Forelimb muscle (tissue), 1 donor: Measurements from ENCODE around the gene PRELID1. TPM values are rescaled to one million over a fixed set of nuclear protein-coding genes. Genes with fewer than 3 reads are reported as not detected.
"Not testable (repeated sequence)": the region's sequence is repeated elsewhere in the genome, so short reads cannot be mapped to it uniquely, and the experiment has no call there.

ENCODE experiments used
- DNase-seq: peaks from one replicate; pipeline ENCODE4 v3.0.0-alpha.2; 2013; ENCODE audit warnings: low read depth
- polyA plus RNA-seq: library from polyadenylated mRNA; unstranded; fragments of 120-200 nt; gene quantifications from one replicate; pipeline ENCODE4 v1.2.1, GENCODE V29; 2013; ENCODE audit not compliant: insufficient read length

PRELID1 gene
- polyA plus RNA-seq, 1 donor, result 73.8 TPM

DNA sequence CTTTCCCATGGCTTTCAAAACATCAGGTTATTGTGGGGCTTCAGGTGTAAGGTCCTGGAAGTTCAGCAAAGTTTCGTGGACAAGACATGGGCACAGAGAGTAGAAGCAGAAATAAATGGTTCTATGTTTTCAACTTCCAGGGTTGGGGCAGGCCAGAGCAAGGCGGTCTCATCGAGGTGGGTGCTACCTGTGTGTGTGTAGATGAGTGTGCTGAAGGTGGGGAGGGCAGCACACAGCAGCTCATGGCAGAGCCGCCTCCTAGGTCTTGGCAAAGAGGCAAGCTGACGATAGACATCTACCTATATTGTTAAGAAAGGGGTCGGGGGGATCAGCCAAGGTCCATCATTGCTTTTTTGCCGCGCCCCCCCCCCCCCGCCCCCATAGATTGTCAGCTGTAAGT is 3.9 kb upstream of the PRELID1 start:
- no peak for DNase-seq

DNA sequence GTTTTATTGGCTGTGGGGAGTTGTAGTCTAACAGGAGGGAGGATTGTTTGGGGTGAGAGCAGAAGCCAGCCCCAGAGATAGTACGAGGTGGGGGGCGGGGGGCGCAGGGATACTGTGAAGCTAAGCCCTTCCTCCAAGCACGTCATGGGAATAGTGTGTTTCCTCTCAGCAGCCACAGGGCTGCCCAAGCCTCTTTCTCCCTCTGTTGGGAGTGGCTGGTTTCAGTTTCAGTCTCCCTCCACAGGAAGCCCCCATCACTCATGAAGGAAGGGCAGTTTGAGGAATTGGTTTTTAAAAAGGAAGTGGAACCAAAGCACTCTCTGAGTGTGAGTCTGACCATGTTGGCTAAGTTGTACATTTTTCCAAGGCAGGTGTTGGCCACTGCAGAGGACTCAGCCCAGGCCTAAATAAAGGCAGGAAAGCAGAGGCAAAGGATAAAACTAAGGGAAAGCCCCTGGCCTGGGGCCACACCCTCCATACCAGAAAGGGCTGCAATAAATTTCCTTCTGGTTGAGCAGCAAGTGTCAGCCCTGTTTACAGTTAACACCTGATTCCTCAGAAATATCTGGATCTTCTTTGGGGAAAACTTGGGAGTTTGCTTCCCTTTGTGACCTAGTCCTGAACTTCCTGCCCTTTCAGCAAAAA is 3.2 kb upstream of the PRELID1 start:
- no peak for DNase-seq

- DNase-seq, result no peak
These were observed 2.6 kb upstream of the PRELID1 start for GRCh38 chr5:177300951-177301350.

GRCh38 chr5:177301503-177302165 is 2.0 kb upstream of the PRELID1 start:
- no peak for DNase-seq

- DNase-seq, result no peak
These were observed 1.1 kb upstream of the PRELID1 start for GRCh38 chr5:177302354-177303110.

- no peak for DNase-seq
These were observed 359 bp downstream of the PRELID1 start for GRCh38 chr5:177303925-177304391.

GRCh38 chr5:177304392-177305119 is 957 bp downstream of the PRELID1 start:
- DNase-seq, result no peak

DNA sequence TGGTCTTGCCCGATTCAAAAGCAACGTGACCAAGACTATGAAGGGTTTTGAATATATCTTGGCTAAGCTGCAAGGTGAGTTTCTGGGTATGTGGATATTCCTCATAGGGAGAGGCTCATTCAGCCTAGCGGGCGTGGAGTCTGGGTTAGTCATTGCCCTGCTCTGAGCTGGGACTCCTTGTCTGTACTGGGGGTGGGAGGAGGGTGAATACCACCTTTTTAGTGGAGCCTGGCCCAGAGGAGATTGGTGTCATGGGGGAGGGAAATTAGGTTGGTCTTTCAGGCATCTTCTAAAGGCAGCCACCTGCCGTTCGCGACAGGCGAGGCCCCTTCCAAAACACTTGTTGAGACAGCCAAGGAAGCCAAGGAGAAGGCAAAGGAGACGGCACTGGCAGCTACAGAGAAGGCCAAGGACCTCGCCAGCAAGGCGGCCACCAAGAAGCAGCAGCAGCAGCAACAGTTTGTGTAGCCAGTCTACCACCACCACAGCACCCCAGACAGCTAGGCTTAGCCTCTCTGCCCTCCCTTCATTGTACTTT is 2.6 kb downstream of the PRELID1 start:
- not testable (repeated sequence) for DNase-seq

DNA sequence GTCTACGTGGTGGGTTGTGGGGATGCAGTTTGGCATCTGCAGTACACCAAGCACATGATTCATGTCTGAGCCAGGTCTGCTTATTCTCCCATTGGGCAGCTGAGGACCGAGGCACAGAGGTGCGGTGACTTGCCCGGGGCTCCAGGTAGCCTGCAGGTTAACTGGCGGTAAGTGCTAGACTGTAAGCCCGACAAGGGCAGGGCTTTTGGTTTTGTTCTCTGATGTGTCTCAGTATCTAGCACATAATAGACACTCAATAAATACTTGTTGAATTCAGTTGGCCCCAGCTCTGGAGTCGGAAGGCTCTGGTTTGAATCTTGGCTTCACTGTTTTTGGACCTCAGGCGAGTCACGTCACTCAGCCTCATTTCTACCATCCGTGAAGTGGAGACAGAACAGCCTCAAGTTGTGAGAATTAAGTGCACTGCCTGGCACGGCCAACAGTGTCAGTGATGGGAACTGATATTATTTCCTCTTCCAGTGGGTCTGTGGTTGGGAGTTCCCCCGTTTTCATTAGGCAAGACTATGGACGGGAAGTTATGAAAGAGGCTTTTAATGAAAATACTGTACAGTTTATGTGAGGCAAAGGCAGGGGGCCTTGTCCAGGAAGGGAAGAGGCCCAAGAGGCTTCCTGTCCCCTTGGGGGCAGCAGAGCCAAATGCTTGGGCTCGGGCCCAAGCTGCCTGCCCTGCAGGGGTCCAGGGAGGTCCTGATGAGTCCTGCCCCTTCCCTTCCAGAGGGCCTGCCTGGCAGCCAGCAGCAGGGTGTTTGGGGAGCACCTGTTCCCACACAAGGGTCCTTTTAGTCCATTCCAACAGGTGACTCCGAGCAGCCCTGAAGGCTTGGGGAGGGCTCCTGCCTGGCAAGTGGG is 3.3 kb downstream of the PRELID1 start:
- no peak for DNase-seq

- DNase-seq, result no peak
These were observed 4.2 kb downstream of the PRELID1 start for GRCh38 chr5:177307544-177308363.

DNA sequence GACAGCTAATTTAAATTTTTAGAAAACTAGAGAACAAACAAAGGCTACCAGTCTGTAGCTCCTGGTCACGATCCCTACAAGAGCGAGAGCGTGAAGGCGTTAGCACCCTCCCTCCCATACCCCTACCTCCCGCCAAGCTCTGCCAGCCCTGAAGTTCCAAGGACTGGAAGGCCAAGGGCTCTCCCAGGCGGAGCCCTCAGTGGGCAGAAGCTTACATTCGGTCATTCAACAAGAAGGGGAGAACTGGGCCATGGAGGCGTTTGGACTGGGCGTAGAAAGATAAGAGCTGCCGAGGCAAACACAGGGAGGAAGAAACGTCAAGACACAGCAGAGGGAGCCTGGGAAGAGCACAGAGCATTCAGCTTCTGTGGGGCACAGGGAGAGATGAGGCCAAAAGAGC is 5.1 kb downstream of the PRELID1 start:
- DNase-seq, result no peak

GRCh38 chr5:177309351-177310191 is 6.0 kb downstream of the PRELID1 start:
- DNase-seq, result no peak

DNA sequence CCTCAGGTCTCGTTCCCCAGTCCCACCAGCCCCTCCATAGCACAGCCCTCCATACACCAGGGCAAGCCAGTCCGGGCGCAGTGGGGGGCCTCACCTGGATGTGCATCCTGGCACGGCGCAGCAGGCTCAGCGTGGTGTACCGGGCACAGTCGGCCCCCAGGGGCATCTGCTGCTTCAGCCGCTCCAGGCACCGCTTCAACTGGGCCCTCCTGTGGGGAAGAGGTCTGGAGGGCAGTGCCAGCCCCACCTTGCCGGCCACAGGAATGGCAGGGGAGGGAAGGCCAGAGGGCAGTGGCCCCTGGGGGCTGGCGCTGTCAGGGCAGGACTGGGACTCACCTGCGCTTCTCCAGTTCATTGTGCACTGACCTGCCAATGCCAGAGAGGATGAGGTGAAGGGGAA is 6.7 kb downstream of the PRELID1 start:
- DNase-seq, result no peak

DNA sequence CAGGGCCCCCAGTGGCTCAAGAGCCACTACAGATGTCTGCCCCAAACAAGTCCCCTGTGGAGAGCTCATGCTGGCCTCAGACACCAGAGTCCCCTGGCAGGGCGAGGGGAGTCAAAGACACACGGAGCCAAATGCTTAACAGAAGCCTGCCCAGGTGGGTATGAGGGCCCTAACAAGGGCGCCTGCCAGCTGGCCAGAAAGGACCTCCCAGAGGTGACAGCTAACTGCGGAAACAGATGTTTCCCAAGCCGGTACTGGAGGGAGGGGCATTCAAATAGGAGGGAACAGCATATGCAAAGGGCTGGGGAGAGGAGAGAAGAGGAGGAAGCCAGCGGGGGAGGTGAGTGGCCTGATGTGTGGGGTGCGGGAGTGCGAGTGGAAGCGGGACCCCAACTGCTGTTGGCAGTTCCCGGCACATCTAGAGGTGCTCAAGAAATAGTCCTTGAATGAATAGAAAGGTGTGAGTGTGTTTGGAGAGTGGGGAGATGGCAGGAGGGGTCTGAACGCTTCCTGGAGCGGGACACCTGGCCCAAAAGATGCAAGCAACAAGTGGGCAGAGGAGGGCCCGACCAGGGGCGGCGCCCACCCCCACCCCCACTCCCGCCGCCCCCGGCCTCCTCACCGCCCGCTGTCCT is 7.3 kb downstream of the PRELID1 start:
- no peak for DNase-seq

DNA sequence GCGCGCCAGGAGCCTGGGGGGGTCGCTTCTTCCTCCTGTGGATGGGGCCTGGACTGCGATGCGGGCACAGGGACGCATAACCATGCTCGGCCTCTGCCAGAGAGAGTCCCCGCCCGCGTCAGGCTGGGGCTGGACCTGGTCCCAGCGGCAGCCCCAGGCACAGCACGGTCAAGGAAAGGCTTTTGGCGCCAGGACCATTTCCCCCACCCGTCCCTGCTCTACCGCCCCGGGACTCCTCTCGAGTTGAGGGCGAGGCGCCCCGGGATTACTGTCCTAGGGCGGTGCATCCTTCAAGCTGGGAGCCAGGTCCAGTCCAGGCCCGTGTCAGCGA is 7.8 kb downstream of the PRELID1 start:
- DNase-seq, result no peak

DNA sequence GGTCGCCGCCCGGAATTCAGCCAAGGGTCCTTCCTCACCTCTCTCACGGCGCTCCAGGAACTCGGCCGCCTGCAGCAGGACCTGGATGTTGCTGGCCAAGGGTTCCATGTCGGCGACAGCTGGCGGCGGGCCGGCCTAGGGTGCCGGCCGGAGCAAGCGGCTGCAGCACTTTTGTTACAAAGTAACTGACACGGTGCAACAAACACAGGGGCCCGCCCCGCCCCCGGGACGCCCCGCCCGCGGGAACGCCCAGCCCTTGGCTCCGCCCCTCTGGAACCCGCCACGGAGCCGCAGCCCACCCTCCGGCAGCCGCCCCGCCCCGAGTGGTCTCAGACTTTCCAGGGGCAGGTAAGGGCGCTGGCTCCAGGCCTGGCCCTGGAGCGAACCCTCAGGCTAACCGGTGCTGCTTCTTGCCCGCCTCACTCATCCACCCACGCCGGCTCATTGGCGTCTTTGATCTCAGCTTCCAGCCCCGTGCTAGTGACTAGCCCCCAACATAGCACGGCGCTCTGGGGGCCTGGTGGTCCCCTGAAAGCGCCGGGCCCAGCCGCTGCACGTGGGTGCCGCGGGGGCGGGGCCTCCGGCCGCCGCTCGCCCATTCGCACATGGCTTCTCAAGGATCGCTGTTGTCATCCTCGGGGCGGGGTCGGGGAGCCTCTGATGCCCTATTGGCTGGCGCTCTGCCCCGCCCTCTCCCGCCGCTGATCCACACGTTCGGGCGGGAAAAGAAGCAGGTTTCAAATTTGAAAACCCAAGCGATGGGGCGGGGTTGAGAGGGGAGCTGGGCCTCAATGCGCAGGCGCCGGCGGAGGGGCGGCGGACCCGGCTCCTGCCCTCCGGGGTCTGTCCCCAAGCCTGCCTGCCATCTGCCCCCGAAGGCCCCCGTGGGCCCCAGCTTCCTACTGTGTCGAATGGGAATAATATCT is 8.4 kb downstream of the PRELID1 start, which contains the start of gene MXD3:
TSS of gene MXD3 (minus strand) at position 176 of the 926 bp plus-strand sequence. CDS start at position 108, 68 bp downstream.
- DNase-seq, result peak; percentile 77

GRCh38 chr5:177312649-177313181 is 9.1 kb downstream of the PRELID1 start:
- DNase-seq, result no peak
